ENCODE data around the gene GAPDH. TPM values are rescaled to one million over a fixed set of nuclear protein-coding genes. Genes with fewer than 3 reads are reported as not detected.

Gene GAPDH
- total and polyA plus RNA-seq, 2 donors (not counting 1 experiment from before 2014, with no cell fraction given), result 499 to 951 TPM

GRCh38 chr12:6573001-6573400 lies 38.7 kb downstream of the GAPDH start:
- Mint-ChIP-seq H3K4me3 (no peak overlapping the region), H3K9me3 (ENCODE audit: insufficient read depth) (no peaks in the 10 kb centered on the region), H3K4me1 (peaks cover 15% of the 10 kb centered on the region), H3K27me3 (no peaks in the 10 kb centered on the region), H3K27ac (no peak overlapping the region)
- POLR2A ChIA-PET, result no interaction called here
- H4K20me1 ChIP-seq (ENCODE audit: control insufficient read depth, insufficient read depth, low read length, poor library complexity, severe bottlenecking), result no peaks in the 10 kb centered on the region
- H3K36me3 ChIP-seq (replicated peaks in 1 of 2; ENCODE audit: control extremely low read depth in 1 of 2, control insufficient read depth in 1 of 2, extremely low read depth in 1 of 2, insufficient read depth in 2 of 2, low read length in 1 of 2), result peaks cover 11 to 66% of the 10 kb centered on the region in 2 experiments
- H3K4me3 ChIP-seq (ENCODE audit: control extremely low read depth in 1 of 5, extremely low read depth in 1 of 5, insufficient read depth in 1 of 5, low read depth in 2 of 5, low read length in 4 of 5), result no peak overlapping the region
- intact Hi-C loops (cut with micrococcal nuclease), result no loop called here
- DNase-seq (no peak), ATAC-seq (ENCODE audit: low read depth) (no peak)
- peaks cover 1% of the 10 kb centered on the region for H3K79me2 ChIP-seq (ENCODE audit: control insufficient read depth, insufficient read depth, low read length)
- H3K27me3 ChIP-seq (replicated peaks in 1 of 4; ENCODE audit: control extremely low read depth in 1 of 4, control insufficient read depth in 3 of 4, insufficient read depth in 4 of 4, low read length in 3 of 4), result no peaks in the 10 kb centered on the region
- TF ChIP-seq, protein P1, sequence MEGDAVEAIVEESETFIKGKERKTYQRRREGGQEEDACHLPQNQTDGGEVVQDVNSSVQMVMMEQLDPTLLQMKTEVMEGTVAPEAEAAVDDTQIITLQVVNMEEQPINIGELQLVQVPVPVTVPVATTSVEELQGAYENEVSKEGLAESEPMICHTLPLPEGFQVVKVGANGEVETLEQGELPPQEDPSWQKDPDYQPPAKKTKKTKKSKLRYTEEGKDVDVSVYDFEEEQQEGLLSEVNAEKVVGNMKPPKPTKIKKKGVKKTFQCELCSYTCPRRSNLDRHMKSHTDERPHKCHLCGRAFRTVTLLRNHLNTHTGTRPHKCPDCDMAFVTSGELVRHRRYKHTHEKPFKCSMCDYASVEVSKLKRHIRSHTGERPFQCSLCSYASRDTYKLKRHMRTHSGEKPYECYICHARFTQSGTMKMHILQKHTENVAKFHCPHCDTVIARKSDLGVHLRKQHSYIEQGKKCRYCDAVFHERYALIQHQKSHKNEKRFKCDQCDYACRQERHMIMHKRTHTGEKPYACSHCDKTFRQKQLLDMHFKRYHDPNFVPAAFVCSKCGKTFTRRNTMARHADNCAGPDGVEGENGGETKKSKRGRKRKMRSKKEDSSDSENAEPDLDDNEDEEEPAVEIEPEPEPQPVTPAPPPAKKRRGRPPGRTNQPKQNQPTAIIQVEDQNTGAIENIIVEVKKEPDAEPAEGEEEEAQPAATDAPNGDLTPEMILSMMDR (IDR thresholded peaks at IDR 0.05), result no peak
- no peak for TF ChIP-seq EZH2 (IDR thresholded peaks at IDR 0.05; ENCODE audit: borderline replicate concordance, insufficient read depth, low read depth, low read length, poor library complexity, severe bottlenecking)
- no peak overlapping the region for H2AFZ ChIP-seq (ENCODE audit: insufficient read depth, low read depth, low read length, poor library complexity, severe bottlenecking)
- no peak overlapping the region for H3K27ac ChIP-seq (ENCODE audit: low read length in 2 of 2)
- 80% methylated on average over 2 of the region's 8 CpGs for WGBS (ENCODE audit: insufficient coverage)
- H3K4me1 ChIP-seq (ENCODE audit: control insufficient read depth in 2 of 2, insufficient read depth in 2 of 2, low read length in 2 of 2), result peaks cover 0 to 12% of the 10 kb centered on the region in 2 donors
- CTCF ChIA-PET, result interaction anchor here (0.6 to 2.9 kb wide), 6 partner anchors 10 to 231 kb away, joined by 3 to 7 read pairs (median 4); no protein-coding TSS in a partner anchor
- no peaks in the 10 kb centered on the region for H3K9me3 ChIP-seq (ENCODE audit: control extremely low read depth in 1 of 3, control insufficient read depth in 2 of 3, insufficient read depth in 1 of 3, low read length in 2 of 3)
- no peak overlapping the region for H3K4me2 ChIP-seq (replicated peaks; ENCODE audit: low read depth, low read length, poor library complexity, severe bottlenecking)
- no peak overlapping the region for H3K9ac ChIP-seq (ENCODE audit: low read length)

DNA sequence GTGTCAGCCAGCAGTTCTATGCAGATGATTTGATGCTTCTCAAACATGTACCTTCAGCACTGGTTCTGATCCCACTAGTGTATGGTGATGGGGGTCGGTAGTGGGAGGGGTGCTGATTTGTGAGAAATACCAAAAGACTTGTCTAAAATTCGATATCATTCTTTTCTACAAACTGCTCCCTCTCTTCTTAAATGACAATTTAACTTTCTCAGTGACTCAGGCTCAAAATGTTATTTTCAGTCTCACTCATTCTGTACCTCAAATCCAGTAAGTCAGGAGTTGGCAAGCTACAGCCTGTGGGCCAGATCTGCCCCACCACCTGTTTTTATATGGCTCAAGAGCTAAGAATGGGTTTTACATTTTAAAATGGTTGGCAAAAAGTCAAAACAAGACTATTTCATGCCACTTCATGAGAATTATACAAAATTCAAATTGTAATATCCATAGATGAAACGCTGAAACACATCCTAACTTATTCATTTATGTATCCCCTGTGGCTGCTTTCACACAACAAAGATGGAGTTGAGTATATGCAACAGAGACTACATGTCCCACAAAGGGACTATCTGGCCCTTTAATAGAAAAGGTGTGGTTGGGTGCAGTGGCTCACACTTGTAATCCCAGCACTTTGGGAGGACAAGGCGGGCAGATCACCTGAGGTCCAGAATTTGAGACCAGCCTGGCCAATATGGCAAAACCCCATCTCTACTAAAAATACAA lies 40.4 kb downstream of the GAPDH start:
- Mint-ChIP-seq H3K27ac (no peak overlapping the region), H3K4me1 (peaks cover 6% of the 10 kb centered on the region), H3K9me3 (ENCODE audit: insufficient read depth) (no peaks in the 10 kb centered on the region), H3K27me3 (no peaks in the 10 kb centered on the region), H3K4me3 (no peak overlapping the region)
- Histone ChIP-seq H3K4me1 (ENCODE audit: control insufficient read depth in 2 of 2, insufficient read depth in 2 of 2, low read length in 2 of 2) (no peaks in the 10 kb centered on the region), H2AFZ (ENCODE audit: insufficient read depth, low read depth, low read length, poor library complexity, severe bottlenecking) (no peak overlapping the region), H4K20me1 (ENCODE audit: control insufficient read depth, insufficient read depth, low read length, poor library complexity, severe bottlenecking) (peaks cover 5% of the 10 kb centered on the region), H3K4me2 (replicated peaks; ENCODE audit: low read depth, low read length, poor library complexity, severe bottlenecking) (no peak overlapping the region), H3K9ac (ENCODE audit: low read length) (no peak overlapping the region), H3K27ac (ENCODE audit: low read length in 2 of 2) (no peak overlapping the region), H3K9me3 (ENCODE audit: control extremely low read depth in 1 of 3, control insufficient read depth in 2 of 3, insufficient read depth in 1 of 3, low read length in 2 of 3) (no peaks in the 10 kb centered on the region), H3K79me2 (ENCODE audit: control insufficient read depth, insufficient read depth, low read length) (no peaks in the 10 kb centered on the region), H3K36me3 (replicated peaks in 1 of 2; ENCODE audit: control extremely low read depth in 1 of 2, control insufficient read depth in 1 of 2, extremely low read depth in 1 of 2, insufficient read depth in 2 of 2, low read length in 1 of 2) (peaks cover 13 to 75% of the 10 kb centered on the region in 2 experiments), H3K27me3 (replicated peaks in 1 of 4; ENCODE audit: control extremely low read depth in 1 of 4, control insufficient read depth in 3 of 4, insufficient read depth in 4 of 4, low read length in 3 of 4) (no peaks in the 10 kb centered on the region), H3K4me3 (ENCODE audit: control extremely low read depth in 1 of 5, extremely low read depth in 1 of 5, insufficient read depth in 1 of 5, low read depth in 2 of 5, low read length in 4 of 5) (no peak overlapping the region)
- TF ChIP-seq, protein P1 (IDR thresholded peaks at IDR 0.05), result no peak
- TF ChIP-seq EZH2 (IDR thresholded peaks at IDR 0.05; ENCODE audit: borderline replicate concordance, insufficient read depth, low read depth, low read length, poor library complexity, severe bottlenecking), result no peak
- DNase-seq (no peak), ATAC-seq (ENCODE audit: low read depth) (no peak)
- ChIA-PET CTCF (interaction anchor here (2.9 kb wide), 1 partner anchor 11 kb away, joined by 7 read pairs; no protein-coding TSS in a partner anchor), POLR2A (no interaction called here)
- WGBS (ENCODE audit: insufficient coverage), result 83% methylated on average over 1 of the region's 4 CpGs
- intact Hi-C loops (cut with micrococcal nuclease), result no loop called here

All from B cell (primary cell).